ENCODE measurements around the gene MX2.

GRCh38 chr21:41338455-41338854 is 23.4 kb upstream of the MX2 start:
- TF ChIP-seq POLR2AphosphoS5 (IDR thresholded peaks at IDR 0.05): no peak
- no peak for TF ChIP-seq POLR2A (IDR thresholded peaks at IDR 0.05)
- no peak for TF ChIP-seq EP300 (IDR thresholded peaks at IDR 0.05)
